Heart left ventricle (tissue), 13 donors: ENCODE measurements around the gene LEPROT.
"Not testable (repeated sequence)": the region's sequence is repeated elsewhere in the genome, so short reads cannot be mapped to it uniquely, and the experiment has no call there.

ENCODE experiments used
- POLR2A ChIP-seq, 2 donors: fragments of 450-650 bp; IDR thresholded peaks; one replicate each; pipeline ENCODE4 v1.6.1; 2017; ENCODE audit warnings: antibody characterized with exemption in 2 of 2, mild to moderate bottlenecking in 2 of 2, moderate library complexity in 2 of 2
- TF ChIP-seq, protein P1 (sequence below), 12 donors: fragments of 200-600 bp; sonication (generic) in 4 of 12; IDR thresholded peaks; one replicate each; pipeline versions ENCODE4 v1.5.0 to v1.8.0; 2018 to 2022; ENCODE audit warnings: antibody characterized with exemption in 12 of 12, mild to moderate bottlenecking in 5 of 12
- donor health status: ischemic (EF 13 %, LVEDD 7.1; RV severe dilation, severe dysfunction).
- donor health status: DM: no; HTN: yes; CAD: no.
- donor health status: DM: no; HTN: no; CAD: no.
- donor health status: ischemic (EF 25% LVEDD 6.9; RV normal size, moderate dysfunction).
- donor health status: ischemic (EF 25% LVEDD 5.7; RV mildly dilated, moderate dysfunction).
- donor health status: ischemic (EF 35%, LVEDD 5.7; RV mildly dilated, moderate dysfunction).
- donor health status: nonischemic (EF 11% LVEDD 7.7; RV severe dilation, severe dysfunction).
- donor health status: DM: yes; HTN: yes; CAD: no.
- donor health status: PGD.
- donor health status: ischemic (EF 29% LVEDD 5.4; RV normal size, mild dysfunction).
- donor health status: nonischemic (EF 23%, LVEDD 6.1; RV moderate dilation, normal function).

DNA sequence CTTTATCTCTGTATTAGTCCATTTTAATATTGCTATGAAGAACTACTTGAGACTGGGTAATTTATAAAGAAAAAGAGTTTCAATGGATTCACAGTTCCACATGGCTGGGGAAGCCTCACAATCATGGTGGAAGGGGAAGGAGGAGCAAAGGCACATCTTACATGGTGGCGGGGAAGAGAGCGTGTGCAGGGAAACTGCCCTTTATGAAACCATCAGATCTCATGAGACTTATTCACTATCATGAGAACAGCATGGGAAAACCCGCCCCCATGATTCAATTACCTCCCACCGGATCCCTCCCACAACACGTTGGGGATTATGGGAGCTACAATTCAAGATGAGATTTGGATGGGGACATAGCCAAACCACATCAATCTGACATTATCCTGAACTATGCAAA lies 36.0 kb upstream of the LEPROT start:
- TF ChIP-seq, protein P1, sequence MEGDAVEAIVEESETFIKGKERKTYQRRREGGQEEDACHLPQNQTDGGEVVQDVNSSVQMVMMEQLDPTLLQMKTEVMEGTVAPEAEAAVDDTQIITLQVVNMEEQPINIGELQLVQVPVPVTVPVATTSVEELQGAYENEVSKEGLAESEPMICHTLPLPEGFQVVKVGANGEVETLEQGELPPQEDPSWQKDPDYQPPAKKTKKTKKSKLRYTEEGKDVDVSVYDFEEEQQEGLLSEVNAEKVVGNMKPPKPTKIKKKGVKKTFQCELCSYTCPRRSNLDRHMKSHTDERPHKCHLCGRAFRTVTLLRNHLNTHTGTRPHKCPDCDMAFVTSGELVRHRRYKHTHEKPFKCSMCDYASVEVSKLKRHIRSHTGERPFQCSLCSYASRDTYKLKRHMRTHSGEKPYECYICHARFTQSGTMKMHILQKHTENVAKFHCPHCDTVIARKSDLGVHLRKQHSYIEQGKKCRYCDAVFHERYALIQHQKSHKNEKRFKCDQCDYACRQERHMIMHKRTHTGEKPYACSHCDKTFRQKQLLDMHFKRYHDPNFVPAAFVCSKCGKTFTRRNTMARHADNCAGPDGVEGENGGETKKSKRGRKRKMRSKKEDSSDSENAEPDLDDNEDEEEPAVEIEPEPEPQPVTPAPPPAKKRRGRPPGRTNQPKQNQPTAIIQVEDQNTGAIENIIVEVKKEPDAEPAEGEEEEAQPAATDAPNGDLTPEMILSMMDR (IDR thresholded peaks at IDR 0.05), result not testable (repeated sequence)
- not testable (repeated sequence) for TF ChIP-seq POLR2A (IDR thresholded peaks at IDR 0.05)
